Measurements from ENCODE around the gene HDAC5.

DNA sequence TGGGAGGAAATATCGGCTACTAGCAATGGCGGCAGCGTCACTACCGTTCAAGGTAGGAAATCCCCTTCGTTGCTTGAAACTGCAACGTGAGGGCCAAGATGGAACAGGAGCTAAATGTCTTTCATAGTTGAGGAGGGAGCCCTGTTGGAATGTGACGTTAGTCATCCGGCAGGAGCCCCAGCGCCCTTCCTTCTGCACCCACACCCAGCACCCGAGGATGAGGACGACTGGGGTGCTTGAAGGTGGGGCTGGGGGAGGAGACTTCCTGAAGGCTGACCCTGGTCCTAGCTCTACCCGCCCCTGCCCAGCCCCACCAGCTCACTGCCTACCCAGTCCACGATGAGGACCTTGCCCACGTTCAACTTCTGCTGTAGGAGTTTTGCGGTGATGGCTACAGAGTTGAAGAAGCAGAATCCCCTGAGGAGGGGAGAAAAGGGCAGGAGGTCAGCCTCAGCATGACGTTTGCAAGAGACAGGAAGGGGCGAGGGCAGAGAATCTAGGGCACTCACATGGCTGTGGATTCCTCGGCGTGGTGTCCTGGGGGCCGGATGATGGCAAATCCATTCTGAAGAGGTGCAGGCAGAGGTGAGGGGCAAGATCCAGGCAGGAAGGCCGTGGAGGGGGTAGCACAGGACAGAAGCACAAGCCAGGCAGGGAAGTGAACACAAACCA is 41.0 kb downstream of the HDAC5 start:
- no peak for TF ChIP-seq EZH2phosphoT487 (IDR thresholded peaks at IDR 0.05; ENCODE audit: borderline replicate concordance, low read depth, low read length)
- TF ChIP-seq CTCF (conservative IDR thresholded peaks at IDR 0.05; ENCODE audit: low read length): no peak

Measured in OCI-LY7 (cell line).